ENCODE data around the gene TNNT1. TPM values are rescaled to one million over a fixed set of nuclear protein-coding genes. Genes with fewer than 3 reads are reported as not detected.
"Not testable (repeated sequence)": the region's sequence is repeated elsewhere in the genome, so short reads cannot be mapped to it uniquely, and the experiment has no call there.

TNNT1 gene
- total RNA-seq, 1 donor from 2014 or later: not detected

- DNase-seq (ENCODE audit: low read depth in 2 of 2): no peak
Observed at GRCh38 chr19:55112777-55113569, 36.0 kb downstream of the TNNT1 start.

- DNase-seq (ENCODE audit: low read depth in 2 of 2): no peak
Observed at GRCh38 chr19:55112246-55112776, 36.7 kb downstream of the TNNT1 start.

GRCh38 chr19:55111238-55111831 lies 37.7 kb downstream of the TNNT1 start:
- no peak for DNase-seq (ENCODE audit: low read depth in 2 of 2)

- DNase-seq (ENCODE audit: low read depth in 2 of 2): no peak
Observed at GRCh38 chr19:55109527-55110291, 39.3 kb downstream of the TNNT1 start.

- not testable (repeated sequence) for DNase-seq (ENCODE audit: low read depth in 2 of 2)
Observed at GRCh38 chr19:55107252-55107651, 41.8 kb downstream of the TNNT1 start.

DNA sequence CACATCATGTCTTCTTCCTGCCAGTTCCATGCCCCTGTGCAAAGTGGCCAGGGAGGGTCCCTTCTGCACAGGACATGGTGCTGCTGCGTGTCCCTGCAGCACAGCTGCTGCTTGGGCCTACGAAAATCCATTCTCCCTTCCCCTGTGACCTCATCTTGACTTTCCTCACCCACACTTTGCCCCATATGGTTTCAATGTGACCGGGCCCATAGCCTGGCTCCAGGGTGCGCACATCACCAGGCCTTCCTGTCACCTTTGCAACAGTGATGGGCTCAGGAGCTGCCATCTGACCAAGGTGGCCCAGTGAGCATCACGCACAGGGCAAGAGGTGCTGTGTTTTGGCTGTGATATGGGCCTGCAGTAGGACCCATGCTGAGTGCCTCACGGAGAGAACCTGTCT lies 42.4 kb downstream of the TNNT1 start:
- DNase-seq (ENCODE audit: low read depth in 2 of 2): no peak

DNA sequence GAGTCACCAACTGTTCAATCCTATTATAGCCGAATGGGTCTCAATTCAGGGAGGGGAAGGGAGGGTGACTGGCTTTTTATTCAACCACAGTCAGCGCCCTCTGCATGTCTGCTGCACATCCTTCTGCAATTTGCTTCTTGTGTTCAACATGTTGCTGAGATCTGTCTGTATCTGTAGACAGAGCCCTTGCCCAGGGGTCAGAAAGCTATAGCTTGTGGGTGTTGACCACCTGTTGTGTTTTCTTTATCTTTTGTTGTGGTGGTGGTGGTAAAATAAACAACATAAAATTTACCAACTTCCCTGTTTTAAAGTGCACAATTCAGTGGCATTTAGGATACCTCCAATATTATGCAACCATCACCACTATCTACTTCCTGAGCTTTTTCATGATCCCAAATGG lies 43.8 kb downstream of the TNNT1 start:
- DNase-seq (ENCODE audit: low read depth in 2 of 2): no peak

DNA sequence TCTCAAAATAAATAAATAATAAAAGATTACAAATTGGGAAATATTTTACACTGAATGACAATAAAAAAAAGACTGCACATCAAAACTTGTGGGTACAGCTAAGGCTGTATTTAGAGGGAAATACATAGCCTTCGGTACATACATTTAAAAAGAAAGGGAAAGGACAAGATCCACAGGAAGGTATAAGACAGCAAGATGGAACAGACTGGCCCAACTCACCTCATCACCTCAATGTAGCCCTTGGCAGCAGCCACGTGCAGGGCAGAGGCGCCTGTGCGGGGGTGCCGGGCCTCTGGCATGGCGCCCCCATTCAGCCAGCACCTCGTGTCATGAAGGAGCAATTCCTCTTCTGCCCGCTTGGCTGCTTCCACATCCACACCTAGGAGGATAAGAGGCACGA lies 45.8 kb downstream of the TNNT1 start:
- DNase-seq (ENCODE audit: low read depth in 2 of 2): no peak

DNA sequence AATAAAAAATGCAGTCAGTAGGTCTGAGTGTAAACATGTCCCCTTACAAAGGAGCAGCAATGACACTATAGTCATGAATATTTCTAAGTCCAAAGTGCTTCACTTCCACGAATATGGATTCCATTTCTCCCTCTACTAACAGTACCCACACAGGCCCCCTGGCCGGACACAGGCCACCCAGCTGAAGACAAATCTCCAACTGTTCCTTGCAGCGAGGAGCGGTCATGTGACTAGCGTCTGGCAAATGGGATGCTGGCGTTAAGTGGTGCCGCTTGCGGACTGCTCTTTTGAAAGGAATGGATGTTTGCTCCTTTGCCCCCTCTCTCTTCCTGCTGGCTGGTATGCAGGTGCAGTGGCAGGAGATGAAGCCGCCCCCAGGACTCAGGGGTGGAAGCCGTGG lies 47.7 kb downstream of the TNNT1 start:
- no peak for DNase-seq (ENCODE audit: low read depth in 2 of 2)

DNA sequence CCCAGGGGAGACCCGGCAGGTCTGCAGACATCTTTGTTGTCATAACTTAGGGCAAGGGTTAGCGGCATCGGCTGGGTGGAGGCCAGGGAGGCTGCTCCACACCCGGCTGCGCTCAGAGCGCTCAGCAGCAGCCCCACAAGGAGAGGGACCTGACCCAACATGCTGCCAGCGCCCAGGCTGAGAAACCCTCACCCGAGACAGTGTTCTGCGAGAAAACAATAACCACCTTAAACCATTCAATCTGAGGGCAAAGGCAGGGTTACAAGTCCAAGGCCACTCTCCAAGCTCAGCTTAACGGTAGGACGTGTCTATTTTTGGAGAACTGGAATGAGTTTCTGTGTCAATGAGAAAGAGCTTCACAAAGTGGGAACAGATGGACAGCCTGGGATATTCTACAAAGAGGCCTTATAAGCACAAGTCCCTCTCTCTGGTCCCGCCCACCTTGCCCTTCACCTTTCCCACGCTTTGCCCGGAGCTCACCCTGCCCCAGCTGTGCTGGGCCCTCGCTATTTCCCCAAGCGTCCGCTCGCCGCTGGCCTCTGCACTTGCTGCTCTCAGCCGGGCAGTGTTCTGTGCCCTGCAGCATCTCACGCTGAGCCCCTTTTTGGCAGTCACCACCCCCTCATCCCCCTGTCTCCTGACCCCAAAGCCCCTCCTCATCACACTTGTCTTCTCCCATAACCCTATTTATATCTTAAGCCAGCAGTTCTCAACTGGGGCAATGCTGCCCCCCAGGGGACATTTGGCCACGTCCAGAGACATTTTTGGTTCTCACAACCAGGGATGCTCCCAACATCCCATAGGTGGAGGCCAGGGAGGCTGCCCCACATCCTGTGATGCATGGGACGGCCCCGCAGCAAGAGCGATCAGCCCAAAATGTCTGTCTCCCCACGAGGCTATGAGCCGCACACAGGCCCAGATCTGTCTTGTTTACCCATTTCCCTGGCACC lies 49.2 kb downstream of the TNNT1 start:
- DNase-seq (ENCODE audit: low read depth in 2 of 2): no peak

DNA sequence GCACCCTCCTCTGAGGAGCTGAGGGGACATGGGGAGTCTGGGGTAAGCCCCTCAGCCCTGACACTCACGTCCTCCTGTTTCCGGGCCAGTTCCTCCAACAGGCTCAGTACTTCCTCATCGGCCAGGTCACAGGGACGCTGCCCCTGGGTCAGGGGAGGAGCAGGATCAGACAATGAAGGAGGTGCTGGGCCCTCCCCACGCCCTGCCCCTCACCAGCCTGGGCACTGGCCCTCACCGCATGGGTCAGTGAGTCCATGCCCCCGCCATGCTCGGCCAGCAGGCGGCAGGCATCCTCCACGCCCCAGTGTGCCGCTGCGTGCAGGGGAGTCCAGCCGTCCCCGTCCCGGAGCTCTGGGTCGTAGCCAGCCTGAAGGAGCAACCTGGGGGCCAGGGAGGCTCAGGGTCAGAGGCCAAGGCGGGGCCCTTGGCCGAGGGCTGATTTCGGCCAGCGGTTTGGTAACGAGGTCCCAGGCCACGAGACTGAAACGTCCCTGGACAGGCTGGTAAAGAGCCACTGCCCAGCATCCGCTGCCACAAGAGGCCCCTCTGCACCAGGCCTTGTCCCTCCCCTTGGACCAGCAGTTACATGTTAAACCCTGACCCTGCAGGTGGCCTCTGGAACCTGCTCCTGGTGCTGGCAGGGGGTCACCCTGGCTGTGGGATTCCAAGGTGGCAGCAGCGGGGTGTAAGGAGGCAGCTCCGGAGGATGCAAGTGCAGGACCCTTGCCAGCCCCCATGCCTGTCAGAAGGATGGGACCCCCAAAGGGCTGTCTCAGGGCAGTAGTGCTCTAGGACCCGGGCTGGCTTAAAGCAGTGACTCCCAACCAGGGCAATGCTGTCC lies 50.1 kb downstream of the TNNT1 start:
- no peak for DNase-seq (ENCODE audit: low read depth in 2 of 2)

GRCh38 chr19:55097864-55098715 lies 50.9 kb downstream of the TNNT1 start:
- DNase-seq (ENCODE audit: low read depth in 2 of 2): no peak

- DNase-seq (ENCODE audit: low read depth in 2 of 2): no peak
Observed at GRCh38 chr19:55096061-55096701, 52.8 kb downstream of the TNNT1 start.

- no peak for DNase-seq (ENCODE audit: low read depth in 2 of 2)
Observed at GRCh38 chr19:55095260-55096060, 53.5 kb downstream of the TNNT1 start.

- no peak for DNase-seq (ENCODE audit: low read depth in 2 of 2)
Observed at GRCh38 chr19:55094456-55095259, 54.3 kb downstream of the TNNT1 start.

DNA sequence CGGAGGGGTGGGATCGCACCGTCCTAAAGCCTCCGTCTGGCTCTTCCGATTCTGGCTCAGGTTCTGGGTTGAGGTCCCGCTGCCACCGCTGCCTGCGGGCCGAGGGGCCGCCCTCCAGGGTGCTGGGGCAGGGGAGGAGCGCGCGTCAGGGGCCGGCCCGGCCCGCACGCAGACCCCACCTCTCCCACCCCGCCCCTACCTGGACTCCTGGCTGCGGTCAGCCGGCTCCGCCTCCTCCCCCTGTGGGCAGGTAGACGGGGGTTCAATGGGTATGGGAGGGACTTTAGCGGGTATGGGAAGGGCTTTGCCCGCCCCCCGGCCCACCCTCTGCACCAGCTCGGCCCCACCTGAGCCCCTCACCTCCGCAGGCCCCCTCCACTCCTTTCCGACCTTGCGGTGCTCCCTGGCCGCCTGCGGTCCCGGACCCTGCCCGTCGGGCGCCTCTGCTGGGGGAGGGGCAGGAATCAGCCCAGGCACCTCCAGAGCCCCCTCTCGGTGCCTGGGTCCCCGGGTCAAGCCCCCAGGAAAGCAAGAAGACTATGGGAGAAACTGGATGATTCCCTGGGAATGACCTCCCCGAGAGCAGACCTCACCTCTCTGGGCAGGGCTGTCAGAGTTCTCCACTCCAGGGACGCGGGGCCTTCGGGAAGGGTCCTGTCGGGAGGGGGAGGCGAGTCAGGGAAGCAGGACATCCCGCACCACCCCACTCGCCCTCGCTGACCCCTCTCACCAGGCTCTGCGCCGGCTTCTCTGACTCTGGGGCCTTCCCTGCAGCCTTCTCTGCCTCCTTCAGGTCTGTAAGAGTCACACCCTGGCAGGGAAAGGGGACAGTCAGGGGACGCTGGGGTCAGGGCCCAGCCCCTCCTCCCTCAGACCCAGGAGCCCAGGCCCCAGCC lies 56.3 kb downstream of the TNNT1 start:
- no peak for DNase-seq (ENCODE audit: low read depth in 2 of 2)
